HG03025 (cell line): ENCODE results near the gene ZNRF1.
"Not testable (repeated sequence)": the region's sequence is repeated elsewhere in the genome, so short reads cannot be mapped to it uniquely, and the experiment has no call there.

Source experiments
- ATAC-seq: cut with Tn5 transposase; IDR thresholded peaks from one replicate; pipeline ENCODE4 v1.9.1; 2021; ENCODE audit warnings: mild to moderate bottlenecking, moderate library complexity; ENCODE audit not compliant: unreplicated experiment, low FRiP score

The ZNRF1 gene

DNA sequence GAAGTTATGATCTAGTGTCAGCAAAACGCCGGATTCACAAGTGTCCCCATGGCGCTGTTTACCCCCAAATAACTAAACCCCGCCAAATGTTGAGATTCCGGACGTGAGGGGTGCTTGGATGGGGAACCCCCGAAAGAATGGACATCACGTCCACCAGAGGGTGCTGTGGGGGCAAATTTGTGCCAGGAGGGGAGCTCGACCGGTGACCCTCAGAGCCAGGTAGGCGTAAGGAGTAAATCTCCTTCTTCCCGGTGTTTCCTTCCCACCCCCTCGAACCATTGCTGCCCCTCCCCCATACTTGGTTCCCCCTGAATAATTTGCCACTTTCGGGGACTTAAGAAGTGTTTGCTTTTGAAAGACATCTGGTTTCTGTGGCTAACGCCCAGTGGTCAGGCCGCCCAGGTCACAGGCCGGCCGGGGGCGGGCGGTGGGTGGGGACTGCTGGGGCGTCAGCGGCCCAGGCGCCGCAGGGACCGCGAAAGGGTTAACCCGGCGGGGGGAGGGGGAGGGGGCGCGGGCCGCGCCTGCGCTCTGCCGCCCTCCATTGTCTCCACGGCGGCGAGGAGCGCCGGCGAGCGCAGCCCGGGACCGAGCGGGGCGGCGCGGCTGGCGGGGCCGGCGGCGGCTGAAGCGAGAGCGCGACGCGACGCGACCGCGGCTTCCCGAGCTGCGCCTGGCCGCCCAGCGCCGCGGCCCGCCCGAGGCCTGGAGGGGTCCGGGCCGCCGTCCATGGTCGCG, at the start of gene ZNRF1:
TSS of gene ZNRF1 (plus strand) at position 544 of the 738 bp plus-strand sequence. CDS start 648 bp downstream, outside the sequence.
- ATAC-seq, result peak; percentile 60

DNA sequence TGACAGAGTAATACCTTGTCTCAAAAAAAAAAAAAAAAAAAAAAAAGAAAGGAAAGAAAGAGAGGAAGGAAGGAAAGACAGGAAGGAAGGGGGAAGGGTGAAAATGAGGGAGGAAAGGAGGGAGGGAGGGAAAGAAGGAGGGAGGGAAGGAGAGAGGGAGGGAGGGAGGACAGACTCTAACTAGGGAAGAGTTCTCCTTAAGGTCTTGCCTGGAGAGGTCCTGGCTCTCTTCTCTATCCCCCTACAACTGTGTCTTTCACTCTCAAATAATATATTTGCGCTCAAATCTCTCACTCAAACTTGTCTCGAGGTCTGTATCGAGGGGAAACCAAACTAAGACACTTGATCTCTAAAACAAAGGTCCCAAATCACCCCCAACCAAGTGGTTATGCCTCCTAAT, 49.5 kb upstream of the ZNRF1 start:
- no peak for ATAC-seq

- no peak for ATAC-seq
Measured at GRCh38 chr16:74950511-74950910, 48.3 kb upstream of the ZNRF1 start.

- ATAC-seq, result no peak
Measured at GRCh38 chr16:74951206-74951605, 47.6 kb upstream of the ZNRF1 start.

GRCh38 chr16:74951681-74952080, 47.1 kb upstream of the ZNRF1 start:
- ATAC-seq, result no peak

DNA sequence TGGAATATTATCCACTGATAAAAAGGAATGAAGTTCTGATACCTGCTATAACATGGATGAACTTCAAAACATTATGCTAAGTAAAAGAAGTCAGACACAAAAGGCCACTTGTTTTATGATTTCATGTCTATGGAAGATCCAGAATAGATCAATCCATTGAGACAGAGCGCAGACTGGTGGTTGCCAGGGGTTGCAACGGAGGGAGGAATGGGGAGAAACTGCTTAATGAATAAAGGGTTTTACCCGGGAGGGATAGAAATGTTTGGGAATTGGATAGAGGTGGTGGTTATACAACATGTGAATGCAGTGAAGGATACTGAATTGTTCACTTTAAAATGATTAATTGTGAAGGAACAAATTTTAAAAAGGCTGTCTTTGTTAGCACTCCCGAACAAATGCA, 44.1 kb upstream of the ZNRF1 start:
- ATAC-seq, result no peak

DNA sequence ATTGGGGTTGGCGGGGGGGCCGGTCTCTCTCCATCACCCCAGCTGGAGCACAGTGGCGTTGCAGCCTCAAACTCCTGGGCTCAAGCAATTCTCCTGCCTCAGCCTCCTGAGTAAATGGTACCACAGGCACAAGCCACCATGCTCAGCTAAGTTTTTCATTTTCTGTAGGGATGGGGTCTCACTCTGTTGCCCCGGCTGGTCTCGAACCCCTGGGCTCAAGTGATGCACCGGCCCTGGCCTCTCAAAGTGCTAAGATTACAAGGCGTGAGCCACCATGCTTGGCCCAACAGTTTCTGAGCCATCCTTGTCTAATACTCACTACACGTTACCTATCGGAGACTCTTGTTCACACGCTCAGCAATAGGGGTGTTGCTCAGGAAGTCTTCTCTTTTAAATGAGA, 25.5 kb upstream of the ZNRF1 start:
- no peak for ATAC-seq

DNA sequence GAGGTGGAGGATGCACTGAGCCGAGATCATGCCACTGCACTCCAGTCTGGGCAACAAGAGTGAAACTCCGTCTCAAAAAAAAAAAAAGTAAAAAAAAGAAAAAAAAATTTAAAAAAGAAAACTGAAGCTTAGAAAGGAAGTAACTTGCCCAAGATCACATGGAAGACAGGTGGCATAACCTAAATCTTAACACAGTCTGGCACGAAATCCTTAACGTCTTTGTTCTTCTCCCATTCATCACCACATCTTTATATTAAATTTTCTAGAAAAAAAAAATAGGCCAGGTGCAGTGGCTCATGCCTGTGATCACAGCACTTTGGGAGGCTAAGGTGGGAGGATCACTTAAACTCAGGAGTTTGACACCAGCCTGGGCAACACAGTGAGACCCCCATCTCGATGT, 23.2 kb upstream of the ZNRF1 start:
- ATAC-seq, result no peak

DNA sequence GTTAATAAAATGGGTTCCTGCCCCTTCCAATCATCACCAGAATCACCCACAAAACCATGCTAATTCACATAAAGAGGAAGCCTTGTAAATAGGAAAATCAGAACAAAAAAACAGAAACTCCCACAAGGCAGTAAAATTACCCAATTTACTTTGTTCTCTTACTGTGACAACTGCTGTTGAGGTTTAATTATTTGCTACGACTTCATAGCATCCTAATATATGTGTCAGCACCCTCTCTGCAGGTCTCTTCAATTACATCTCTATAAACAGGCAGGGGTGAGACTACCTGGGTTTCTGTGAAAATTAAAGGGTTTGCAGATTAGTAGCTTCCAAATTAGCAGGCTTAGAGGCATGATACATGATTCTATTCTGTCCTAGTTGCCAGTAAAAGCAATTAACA, 16.6 kb upstream of the ZNRF1 start:
- ATAC-seq, result no peak

DNA sequence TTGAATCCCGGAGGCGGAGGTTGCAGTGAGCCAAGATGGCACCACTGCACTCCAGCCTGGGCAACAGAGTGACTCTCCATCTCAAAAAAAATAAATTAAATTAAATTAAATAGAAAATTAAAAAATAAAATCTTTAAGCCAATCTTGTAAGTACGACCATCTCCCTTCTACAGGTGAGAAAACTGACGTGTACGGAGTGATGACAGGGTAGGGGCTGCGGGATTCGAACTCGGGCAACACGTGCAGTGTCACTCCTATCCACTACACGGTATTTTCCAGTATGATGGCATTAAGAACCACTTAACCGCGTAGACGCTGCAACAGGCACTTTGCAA, 14.7 kb upstream of the ZNRF1 start:
- no peak for ATAC-seq

GRCh38 chr16:74984529-74985296, 14.1 kb upstream of the ZNRF1 start, which contains the start of gene WDR59:
Gene WDR59 (minus strand): TSS chr16:74985123. CDS start chr16:74985017, 106 bp downstream.
- ATAC-seq, result peak; percentile 98

- no peak for ATAC-seq
Measured at GRCh38 chr16:74987027-74987681, 11.7 kb upstream of the ZNRF1 start.

DNA sequence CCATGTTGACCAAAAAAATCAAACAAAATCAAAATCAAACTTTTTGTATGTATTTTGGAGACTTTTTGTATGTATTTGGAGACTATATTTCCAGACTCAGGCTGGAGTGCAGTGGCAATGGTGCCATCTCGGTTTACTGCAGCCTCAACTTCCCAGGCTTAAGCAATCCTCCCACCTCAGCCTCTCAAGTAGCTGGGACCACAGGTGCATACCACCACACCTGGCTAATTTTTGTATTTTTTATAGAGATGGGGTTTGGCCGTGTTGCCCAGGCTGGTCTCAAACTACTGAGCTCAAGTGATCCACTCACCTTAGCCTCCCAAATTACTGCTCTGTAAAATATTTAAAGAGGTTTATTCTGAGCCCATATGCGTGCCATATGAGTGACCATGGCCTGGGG, 9.0 kb upstream of the ZNRF1 start:
- ATAC-seq, result not testable (repeated sequence)

GRCh38 chr16:74990832-74991231, 8.0 kb upstream of the ZNRF1 start:
- no peak for ATAC-seq

- ATAC-seq, result no peak
Measured at GRCh38 chr16:74991268-74991592, 7.6 kb upstream of the ZNRF1 start.

GRCh38 chr16:74991593-74992403, 7.0 kb upstream of the ZNRF1 start:
- no peak for ATAC-seq

DNA sequence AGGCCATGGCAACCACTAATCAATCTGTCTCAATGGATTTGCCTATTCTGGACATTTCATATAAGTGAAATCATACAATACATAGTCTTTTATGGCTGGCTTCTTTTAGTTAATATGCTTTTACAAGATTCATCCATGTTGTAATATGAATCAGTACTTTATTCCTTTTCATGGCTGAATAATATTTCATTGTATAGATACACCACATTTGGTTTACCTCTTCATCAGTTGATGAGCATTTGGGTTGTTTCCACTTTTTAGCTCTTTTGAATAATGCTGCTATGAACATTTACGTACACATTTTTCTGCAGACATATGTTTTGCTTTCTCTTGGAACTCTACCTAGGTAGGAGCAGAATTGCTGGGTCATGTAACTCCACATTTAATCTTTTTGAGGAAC, 2.8 kb upstream of the ZNRF1 start:
- ATAC-seq, result no peak

DNA sequence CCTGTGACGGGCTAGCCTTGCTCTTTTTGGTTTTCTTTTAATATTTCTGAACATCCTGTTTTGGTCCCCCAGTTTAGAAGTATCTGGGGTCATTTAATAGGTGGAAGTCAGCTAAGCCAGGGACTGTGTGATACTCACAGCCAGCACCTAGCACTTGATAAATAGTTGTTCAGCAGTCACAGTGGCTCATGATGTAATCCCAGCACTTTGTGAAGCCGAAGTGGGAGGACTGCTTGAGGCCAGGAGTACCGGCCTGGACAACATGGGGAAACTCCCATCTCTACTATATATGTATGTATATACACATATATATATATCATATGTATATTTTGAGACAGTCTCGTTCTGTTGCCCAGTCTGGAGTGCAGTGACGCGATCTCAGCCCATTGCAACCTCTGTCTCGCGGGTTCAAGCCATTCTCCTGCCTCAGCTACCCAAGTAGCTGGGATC, 1.8 kb upstream of the ZNRF1 start:
- ATAC-seq, result no peak

- no peak for ATAC-seq
Measured at GRCh38 chr16:74999219-74999608, 390 bp downstream of the ZNRF1 start.

DNA sequence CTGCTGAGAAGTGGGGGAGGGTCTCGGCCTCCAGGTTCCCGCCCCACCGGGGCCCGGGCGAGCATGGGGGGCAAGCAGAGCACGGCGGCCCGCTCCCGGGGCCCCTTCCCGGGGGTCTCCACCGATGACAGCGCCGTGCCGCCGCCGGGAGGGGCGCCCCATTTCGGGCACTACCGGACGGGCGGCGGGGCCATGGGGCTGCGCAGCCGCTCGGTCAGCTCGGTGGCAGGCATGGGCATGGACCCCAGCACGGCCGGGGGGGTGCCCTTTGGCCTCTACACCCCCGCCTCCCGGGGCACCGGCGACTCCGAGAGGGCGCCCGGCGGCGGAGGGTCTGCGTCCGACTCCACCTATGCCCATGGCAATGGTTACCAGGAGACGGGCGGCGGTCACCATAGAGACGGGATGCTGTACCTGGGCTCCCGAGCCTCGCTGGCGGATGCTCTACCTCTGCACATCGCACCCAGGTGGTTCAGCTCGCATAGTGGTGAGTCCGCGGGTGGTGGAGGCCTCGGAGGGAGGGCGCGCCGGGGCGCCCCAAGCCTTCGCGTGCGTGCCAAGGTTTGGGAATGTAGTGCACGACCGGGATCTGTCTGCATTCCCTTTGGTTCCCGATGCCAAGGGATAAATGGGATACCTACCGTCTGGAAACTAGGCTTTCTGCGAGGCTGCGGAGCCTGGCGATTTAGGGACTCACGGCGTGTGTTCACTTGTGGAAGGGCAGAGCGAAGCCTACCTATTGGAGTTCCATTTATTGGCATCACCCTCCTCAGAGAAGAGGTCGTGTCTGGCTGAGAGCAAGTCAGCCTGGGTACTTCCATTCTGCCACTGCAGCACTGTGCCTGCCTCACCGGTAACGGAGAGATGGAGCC, 1.0 kb downstream of the ZNRF1 start:
- ATAC-seq, result no peak
